GM12875 (cell line): ENCODE measurements around the gene DLG5.
"Not testable (repeated sequence)": the region's sequence is repeated elsewhere in the genome, so short reads cannot be mapped to it uniquely, and the experiment has no call there.

ENCODE experiments used
- H3K4me3 ChIP-seq: one replicate; pipeline ENCODE4 v1.5.1; 2011; ENCODE audit warnings: low read depth, low read length, control low read depth
- TF ChIP-seq, protein P1 (sequence below): IDR thresholded peaks from 2 replicates; pipeline ENCODE4 v1.5.1; 2011; ENCODE audit warnings: low read depth, mild to moderate bottlenecking, control low read depth, inconsistent platforms, low read length, moderate library complexity, borderline replicate concordance; ENCODE audit not compliant: insufficient read depth

The DLG5 gene

DNA sequence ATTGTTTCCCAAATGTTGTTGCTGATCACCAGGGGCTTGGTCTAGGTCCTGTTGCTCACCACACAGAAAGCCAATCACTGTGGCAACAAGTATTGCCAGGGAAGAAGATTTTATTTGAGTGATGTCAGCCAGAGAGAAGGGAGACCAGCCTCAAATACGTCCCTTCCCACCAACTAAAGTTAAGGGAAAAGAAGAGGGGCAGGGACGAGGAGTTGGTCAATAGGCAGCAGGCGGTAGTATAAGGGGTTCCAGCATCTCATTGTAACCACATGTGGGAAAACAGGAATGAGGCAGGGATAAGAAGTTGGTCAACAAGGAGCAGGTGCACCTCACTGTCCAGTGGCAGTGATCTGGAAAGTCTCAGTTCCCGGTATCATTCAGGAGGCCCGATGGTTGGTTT is 150.1 kb downstream of the DLG5 start:
- no peak overlapping the region for H3K4me3 ChIP-seq
- TF ChIP-seq, protein P1, sequence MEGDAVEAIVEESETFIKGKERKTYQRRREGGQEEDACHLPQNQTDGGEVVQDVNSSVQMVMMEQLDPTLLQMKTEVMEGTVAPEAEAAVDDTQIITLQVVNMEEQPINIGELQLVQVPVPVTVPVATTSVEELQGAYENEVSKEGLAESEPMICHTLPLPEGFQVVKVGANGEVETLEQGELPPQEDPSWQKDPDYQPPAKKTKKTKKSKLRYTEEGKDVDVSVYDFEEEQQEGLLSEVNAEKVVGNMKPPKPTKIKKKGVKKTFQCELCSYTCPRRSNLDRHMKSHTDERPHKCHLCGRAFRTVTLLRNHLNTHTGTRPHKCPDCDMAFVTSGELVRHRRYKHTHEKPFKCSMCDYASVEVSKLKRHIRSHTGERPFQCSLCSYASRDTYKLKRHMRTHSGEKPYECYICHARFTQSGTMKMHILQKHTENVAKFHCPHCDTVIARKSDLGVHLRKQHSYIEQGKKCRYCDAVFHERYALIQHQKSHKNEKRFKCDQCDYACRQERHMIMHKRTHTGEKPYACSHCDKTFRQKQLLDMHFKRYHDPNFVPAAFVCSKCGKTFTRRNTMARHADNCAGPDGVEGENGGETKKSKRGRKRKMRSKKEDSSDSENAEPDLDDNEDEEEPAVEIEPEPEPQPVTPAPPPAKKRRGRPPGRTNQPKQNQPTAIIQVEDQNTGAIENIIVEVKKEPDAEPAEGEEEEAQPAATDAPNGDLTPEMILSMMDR, result no peak

GRCh38 chr10:77774940-77775391 is 151.6 kb downstream of the DLG5 start:
- TF ChIP-seq, protein P1, result no peak
- no peak overlapping the region for H3K4me3 ChIP-seq

GRCh38 chr10:77773631-77774426 is 152.7 kb downstream of the DLG5 start:
- TF ChIP-seq, protein P1, result no peak
- no peak overlapping the region for H3K4me3 ChIP-seq

DNA sequence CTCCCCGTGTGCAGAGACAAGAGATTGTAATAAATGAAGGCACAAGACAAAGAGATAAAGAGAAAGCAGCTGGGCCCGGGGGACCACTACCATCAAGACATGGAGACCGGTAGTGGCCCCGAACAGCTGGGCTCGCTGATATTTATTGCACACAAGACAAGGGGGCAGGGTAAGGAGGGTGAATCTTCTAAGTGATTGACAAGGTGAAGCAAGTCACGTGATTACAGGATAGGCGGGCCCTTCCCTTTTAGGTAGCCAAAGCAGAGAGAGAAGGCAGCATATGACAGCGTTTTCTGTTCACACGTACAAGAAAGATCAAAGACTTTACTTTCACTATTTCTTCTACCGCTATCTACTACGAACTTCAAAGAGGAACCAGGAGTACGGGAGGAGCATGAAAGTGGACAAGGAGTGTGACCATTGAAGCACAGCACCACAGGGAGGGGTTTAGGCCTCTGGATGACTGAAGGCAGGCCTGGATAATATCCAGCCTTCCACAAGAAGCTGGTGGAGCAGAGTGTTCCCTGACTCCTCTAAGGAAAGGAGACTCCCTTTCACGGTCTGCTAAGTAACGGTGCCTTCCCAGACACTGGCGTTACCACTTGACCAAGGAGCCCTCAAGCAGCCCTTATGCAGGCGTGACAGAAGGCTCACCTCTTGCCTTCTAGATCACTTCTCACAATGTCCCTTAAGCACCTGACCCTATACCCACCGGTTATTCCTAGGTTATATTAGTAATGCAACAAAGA is 153.5 kb downstream of the DLG5 start:
- not testable (repeated sequence) for H3K4me3 ChIP-seq

DNA sequence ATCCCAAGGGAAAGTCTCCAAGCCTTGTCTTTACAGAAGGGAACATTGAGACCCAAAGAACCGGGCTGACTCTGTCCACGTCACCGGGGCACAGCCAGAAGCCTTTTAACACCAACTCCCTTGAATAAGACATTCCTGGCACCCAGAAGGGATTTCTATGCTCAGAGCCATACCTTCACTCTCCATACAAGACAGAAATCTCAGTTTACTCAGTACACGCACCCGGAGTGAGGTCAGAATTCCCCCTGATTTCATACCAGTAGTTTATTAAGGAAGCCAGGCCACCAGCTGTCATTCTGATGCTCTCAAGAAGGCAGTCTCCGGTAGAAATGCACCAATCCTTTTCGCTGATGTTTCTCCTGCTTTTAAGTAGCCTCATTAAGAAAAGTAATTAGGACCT is 154.7 kb downstream of the DLG5 start:
- H3K4me3 ChIP-seq, result no peak overlapping the region
- TF ChIP-seq, protein P1, result no peak

DNA sequence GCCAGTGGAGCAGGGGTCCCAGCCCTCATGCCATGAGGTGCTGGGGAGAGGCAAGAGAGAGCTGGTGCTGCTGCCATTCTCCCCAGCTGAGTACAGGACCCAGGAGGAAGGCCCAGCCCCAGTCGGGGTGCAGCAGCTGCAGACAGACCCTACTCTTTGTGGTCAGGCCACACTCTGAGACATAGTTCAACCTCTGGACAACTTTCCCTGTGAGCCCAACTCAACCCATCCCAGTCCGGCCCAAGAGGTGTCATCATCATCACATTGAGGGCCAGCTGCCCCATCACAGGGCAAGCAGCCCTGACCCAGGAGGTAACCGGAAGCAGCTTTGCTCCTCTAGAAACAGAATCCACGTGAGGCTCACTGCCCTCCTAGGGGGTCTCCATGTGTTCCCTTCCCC is 155.1 kb downstream of the DLG5 start:
- TF ChIP-seq, protein P1, result no peak

GRCh38 chr10:77770868-77771175 is 155.7 kb downstream of the DLG5 start:
- no peak overlapping the region for H3K4me3 ChIP-seq
- TF ChIP-seq, protein P1, result no peak

More for the DNA sequence above, 155.1 kb downstream of the DLG5 start:
- no peak overlapping the region for H3K4me3 ChIP-seq
